Kidney (tissue), 14 donors: ENCODE results near the gene MRC2. TPM values are rescaled to one million over a fixed set of nuclear protein-coding genes. Genes with fewer than 3 reads are reported as not detected.
A peak's percentile ranks its signal among the peaks of the same experiment; 100 is the strongest.
"Not testable (repeated sequence)": the region's sequence is repeated elsewhere in the genome, so short reads cannot be mapped to it uniquely, and the experiment has no call there.

Experiments used
- DNase-seq, 5 donors: peaks; one replicate each; pipeline ENCODE4 v3.0.0-alpha.2; 2013 to 2020
- FAIRE-seq: peaks from 2 replicates; lab custom pipeline; 2012; peaks lifted over from hg19 to GRCh38; lab: Jason Lieb, UNC
- H3K27ac ChIP-seq, 2 donors: one replicate each; pipeline ENCODE4 v1.7.0; 2013; ENCODE audit warnings: low read depth in 2 of 2, low read length in 2 of 2, inconsistent platforms in 1 of 2
- H3K27me3 ChIP-seq: one replicate; pipeline ENCODE4 v1.7.1; 2013; ENCODE audit warnings: low read length, inconsistent platforms; ENCODE audit not compliant: control insufficient read depth, insufficient read depth
- H3K36me3 ChIP-seq, 3 donors: one replicate each; pipeline versions ENCODE4 v1.7.0 to v1.7.1; 2013; ENCODE audit warnings: low read length in 3 of 3, control low read depth in 1 of 3, inconsistent platforms in 1 of 3; ENCODE audit not compliant: insufficient read depth in 3 of 3, control insufficient read depth in 2 of 3
- H3K4me1 ChIP-seq, 3 donors: one replicate each; pipeline versions ENCODE4 v1.7.0 to v1.7.1; 2013; ENCODE audit warnings: low read length in 3 of 3, inconsistent platforms in 1 of 3, low read depth in 1 of 3; ENCODE audit not compliant: control insufficient read depth in 2 of 3, insufficient read depth in 2 of 3
- H3K4me3 ChIP-seq, 3 donors: one replicate each; pipeline versions ENCODE4 v1.7.0 to v1.8.1; 2013; ENCODE audit warnings: low read length in 3 of 3, control low read depth in 1 of 3, inconsistent platforms in 1 of 3
- H3K9ac ChIP-seq, 3 donors: one replicate each; pipeline versions ENCODE4 v1.7.0 to v1.7.1; 2013; ENCODE audit warnings: low read length in 3 of 3, control low read depth in 1 of 3, inconsistent platforms in 1 of 3
- H3K9me3 ChIP-seq, 3 donors: one replicate each; pipeline versions ENCODE4 v1.7.0 to v1.7.1; 2013; ENCODE audit warnings: low read length in 3 of 3, control low read depth in 1 of 3, inconsistent platforms in 1 of 3; ENCODE audit not compliant: control insufficient read depth in 2 of 3, insufficient read depth in 1 of 3
- intact Hi-C: fragments of 100-400 bp; cut with DNase I; formaldehyde crosslinking; loops from one replicate; pipeline ENCODE4 v1.11.1; 2022
- polyA plus RNA-seq: library from polyadenylated mRNA; stranded (reverse); fragments of 350-450 nt; fragmentation: Illumina TruSeq; extraction: RNeasy Lipid Tissue Mini Kit (QIAGEN cat#74804); gene quantifications from one replicate; pipeline ENCODE4 v1.2.3, GENCODE V29; 2014; ENCODE audit warnings: low read depth, low replicate concordance; ENCODE audit not compliant: insufficient read depth
- total RNA-seq: library from RNA; stranded (reverse); fragmentation: NEBNext Ultra II Directional; extraction: Animal tissue kit (Norgen Biotek cat#: 25700); gene quantifications from one replicate; pipeline ENCODE4 v1.2.1, GENCODE V29; 2021
- TF ChIP-seq, protein P1 (sequence below): IDR thresholded peaks from 3 replicates; pipeline ENCODE4 v1.5.1; 2012; ENCODE audit warnings: mild to moderate bottlenecking, moderate library complexity, borderline replicate concordance; ENCODE audit not compliant: insufficient read depth; ENCODE audit errors: extremely low read depth
- donor health status: control.
- donor health status: control.
- donor health status: control.
- donor health status: control.
- donor health status: control.
- donor health status: DM: yes; HTN: yes; CAD: no.
- donor health status: Normal renal cell carcinoma (clear cell type).

The MRC2 gene
- total and polyA plus RNA-seq, 2 donors from 2014 or later = 18.0 to 23.7 TPM

DNA sequence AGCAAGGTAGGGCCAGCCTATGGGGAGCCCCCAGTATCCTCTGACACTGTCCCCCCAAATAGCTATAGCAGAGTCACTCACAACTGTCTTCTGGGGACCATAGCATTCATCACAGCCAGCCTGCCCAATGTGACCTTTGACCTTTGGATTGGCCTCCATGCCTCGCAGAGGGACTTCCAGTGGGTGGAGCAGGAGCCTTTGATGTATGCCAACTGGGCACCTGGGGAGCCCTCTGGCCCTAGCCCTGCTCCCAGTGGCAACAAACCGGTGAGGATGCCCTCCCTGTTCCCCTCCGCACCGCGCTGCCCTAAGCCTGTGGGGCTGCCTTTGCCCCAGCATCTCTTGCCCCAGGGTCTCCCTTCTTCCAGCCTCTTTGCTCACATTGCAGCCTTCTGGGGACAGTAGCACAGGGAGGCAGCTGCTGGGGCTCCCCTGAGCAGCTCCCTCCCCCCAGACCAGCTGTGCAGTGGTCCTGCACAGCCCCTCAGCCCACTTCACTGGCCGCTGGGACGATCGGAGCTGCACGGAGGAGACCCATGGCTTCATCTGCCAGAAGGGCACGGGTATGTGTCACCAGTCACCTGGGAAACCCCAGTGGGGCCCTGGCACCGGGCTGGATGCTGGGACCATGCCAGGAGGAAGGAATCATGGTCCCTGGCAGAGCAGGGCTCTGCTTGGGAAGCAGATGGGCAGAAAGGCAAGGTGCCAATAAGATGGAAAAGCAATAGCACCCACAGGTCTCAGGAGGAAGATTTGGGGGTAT is 61.1 kb downstream of the MRC2 start:
- DNase-seq (peak in 1 of 5 donors; percentile 73), FAIRE-seq (no peak)
- Histone ChIP-seq H3K27me3 (no peaks in the 10 kb centered on the region), H3K9me3 (no peaks in the 10 kb centered on the region), H3K9ac (no peak overlapping the region), H3K36me3 (no peaks in the 10 kb centered on the region), H3K27ac (no peak overlapping the region), H3K4me3 (no peak overlapping the region), H3K4me1 (no peaks in the 10 kb centered on the region)
- TF ChIP-seq, protein P1, sequence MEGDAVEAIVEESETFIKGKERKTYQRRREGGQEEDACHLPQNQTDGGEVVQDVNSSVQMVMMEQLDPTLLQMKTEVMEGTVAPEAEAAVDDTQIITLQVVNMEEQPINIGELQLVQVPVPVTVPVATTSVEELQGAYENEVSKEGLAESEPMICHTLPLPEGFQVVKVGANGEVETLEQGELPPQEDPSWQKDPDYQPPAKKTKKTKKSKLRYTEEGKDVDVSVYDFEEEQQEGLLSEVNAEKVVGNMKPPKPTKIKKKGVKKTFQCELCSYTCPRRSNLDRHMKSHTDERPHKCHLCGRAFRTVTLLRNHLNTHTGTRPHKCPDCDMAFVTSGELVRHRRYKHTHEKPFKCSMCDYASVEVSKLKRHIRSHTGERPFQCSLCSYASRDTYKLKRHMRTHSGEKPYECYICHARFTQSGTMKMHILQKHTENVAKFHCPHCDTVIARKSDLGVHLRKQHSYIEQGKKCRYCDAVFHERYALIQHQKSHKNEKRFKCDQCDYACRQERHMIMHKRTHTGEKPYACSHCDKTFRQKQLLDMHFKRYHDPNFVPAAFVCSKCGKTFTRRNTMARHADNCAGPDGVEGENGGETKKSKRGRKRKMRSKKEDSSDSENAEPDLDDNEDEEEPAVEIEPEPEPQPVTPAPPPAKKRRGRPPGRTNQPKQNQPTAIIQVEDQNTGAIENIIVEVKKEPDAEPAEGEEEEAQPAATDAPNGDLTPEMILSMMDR = no peak
- intact Hi-C loops = no loop called here

DNA sequence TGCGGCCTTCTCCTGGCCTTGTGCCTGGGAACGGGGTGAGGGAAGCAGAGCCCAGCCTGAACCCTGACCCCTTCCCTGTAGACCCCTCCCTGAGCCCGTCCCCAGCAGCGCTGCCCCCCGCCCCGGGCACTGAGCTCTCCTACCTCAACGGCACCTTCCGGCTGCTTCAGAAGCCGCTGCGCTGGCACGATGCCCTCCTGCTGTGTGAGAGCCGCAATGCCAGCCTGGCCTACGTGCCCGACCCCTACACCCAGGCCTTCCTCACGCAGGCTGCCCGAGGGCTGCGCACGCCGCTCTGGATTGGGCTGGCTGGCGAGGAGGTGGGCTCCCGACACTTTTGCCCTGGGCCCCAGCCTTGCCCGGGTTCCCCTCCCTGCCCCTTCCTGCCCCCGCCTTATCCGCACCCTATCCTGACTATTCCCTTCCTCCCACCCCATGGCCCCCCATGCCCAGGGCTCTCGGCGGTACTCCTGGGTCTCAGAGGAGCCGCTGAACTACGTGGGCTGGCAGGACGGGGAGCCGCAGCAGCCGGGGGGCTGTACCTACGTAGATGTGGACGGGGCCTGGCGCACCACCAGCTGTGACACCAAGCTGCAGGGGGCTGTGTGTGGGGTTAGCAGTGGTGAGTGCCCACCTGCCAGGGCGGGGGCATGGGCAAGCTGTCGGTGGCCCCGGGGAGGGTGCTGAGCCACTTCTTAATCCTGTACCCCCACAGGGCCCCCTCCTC is 62.1 kb downstream of the MRC2 start:
- no peaks in the 10 kb centered on the region for H3K4me1 ChIP-seq
- FAIRE-seq (no peak), DNase-seq (no peak)
- H3K27me3 ChIP-seq = no peaks in the 10 kb centered on the region
- TF ChIP-seq, protein P1 = no peak
- H3K4me3 ChIP-seq = no peak overlapping the region
- no peak overlapping the region for H3K27ac ChIP-seq
- H3K9me3 ChIP-seq = no peaks in the 10 kb centered on the region
- H3K36me3 ChIP-seq = no peaks in the 10 kb centered on the region
- no peak overlapping the region for H3K9ac ChIP-seq
- intact Hi-C loops = no loop called here

DNA sequence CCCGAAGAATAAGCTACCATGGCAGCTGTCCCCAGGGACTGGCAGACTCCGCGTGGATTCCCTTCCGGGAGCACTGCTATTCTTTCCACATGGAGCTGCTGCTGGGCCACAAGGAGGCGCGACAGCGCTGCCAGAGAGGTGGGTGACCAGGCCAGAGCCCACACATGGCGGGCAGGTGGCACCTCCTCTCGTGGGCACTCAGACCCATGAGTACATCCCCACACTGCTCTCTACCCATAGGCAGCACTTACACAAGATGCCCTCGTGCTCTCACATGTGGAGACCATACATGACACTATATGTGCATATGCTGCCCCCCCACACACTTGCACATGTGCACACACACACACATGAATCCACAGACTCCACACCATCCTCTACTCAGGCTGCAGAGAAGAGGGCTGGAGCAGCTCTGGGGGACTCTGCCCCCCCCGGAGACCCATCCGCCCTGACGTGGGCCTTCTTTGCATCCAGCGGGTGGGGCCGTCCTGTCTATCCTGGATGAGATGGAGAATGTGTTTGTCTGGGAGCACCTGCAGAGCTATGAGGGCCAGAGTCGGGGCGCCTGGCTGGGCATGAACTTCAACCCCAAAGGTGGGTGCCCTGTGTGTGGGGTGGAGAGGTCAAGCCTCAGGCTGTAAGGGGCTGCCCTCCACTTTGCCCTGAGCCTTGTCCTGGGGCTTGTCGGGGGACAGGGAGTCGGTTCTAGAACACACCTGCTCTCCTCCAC is 62.9 kb downstream of the MRC2 start:
- intact Hi-C loops = no loop called here
- Histone ChIP-seq H3K27ac (no peak overlapping the region), H3K4me1 (no peaks in the 10 kb centered on the region), H3K27me3 (no peaks in the 10 kb centered on the region), H3K9me3 (no peaks in the 10 kb centered on the region), H3K36me3 (no peaks in the 10 kb centered on the region), H3K9ac (no peak overlapping the region), H3K4me3 (no peak overlapping the region)
- FAIRE-seq = no peak
- DNase-seq = no peak
- TF ChIP-seq, protein P1 = no peak

DNA sequence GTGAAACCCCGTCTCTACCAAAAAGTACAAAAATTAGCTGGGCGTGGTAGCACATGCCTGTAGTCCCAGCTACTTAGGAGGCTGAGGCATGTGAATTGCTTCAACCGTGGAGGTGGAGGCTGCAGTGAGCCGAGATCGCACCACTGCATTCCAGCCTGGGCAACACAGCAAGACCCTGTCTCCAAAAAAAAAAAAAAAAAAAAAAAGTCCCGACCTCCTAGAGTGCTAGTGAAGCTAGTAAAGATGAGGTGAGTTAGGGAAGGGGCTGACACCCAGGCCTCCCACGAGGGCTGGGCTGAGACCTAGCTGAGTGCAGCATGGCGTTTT is 64.1 kb downstream of the MRC2 start:
- H3K9me3 ChIP-seq, H3K27ac ChIP-seq, intact Hi-C loops, H3K9ac ChIP-seq, H3K4me1 ChIP-seq, H3K36me3 ChIP-seq, H3K27me3 ChIP-seq, H3K4me3 ChIP-seq, FAIRE-seq, DNase-seq: not testable (repeated sequence)
